GM12801 (cell line): ENCODE measurements around the gene KCNQ1.

Experiments used
- TF ChIP-seq, protein P1 (sequence below): IDR thresholded peaks from one replicate; pipeline ENCODE4 v1.5.1; 2011; ENCODE audit warnings: control low read depth; ENCODE audit not compliant: insufficient read length; ENCODE audit errors: extremely low read depth

Gene KCNQ1

DNA sequence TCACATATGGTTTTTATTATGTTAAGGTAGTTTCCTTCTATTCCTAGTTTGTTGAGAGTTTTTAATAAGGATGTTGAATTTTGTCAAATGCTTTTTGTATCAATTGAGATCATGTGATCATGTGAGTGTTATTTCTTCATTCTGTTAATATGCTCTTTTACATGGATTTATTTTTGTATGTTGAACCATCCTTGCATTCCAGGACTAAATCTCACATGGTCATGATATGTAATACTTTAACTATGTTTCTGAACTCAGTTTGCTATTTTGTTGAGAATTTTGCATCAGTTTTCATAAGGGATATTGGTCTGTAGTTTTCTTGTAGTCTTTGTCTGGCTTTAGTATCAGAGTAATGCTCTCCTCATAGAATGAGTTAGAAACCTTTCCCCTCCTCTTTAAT lies 43.2 kb downstream of the KCNQ1 start:
- TF ChIP-seq, protein P1, sequence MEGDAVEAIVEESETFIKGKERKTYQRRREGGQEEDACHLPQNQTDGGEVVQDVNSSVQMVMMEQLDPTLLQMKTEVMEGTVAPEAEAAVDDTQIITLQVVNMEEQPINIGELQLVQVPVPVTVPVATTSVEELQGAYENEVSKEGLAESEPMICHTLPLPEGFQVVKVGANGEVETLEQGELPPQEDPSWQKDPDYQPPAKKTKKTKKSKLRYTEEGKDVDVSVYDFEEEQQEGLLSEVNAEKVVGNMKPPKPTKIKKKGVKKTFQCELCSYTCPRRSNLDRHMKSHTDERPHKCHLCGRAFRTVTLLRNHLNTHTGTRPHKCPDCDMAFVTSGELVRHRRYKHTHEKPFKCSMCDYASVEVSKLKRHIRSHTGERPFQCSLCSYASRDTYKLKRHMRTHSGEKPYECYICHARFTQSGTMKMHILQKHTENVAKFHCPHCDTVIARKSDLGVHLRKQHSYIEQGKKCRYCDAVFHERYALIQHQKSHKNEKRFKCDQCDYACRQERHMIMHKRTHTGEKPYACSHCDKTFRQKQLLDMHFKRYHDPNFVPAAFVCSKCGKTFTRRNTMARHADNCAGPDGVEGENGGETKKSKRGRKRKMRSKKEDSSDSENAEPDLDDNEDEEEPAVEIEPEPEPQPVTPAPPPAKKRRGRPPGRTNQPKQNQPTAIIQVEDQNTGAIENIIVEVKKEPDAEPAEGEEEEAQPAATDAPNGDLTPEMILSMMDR, result no peak

DNA sequence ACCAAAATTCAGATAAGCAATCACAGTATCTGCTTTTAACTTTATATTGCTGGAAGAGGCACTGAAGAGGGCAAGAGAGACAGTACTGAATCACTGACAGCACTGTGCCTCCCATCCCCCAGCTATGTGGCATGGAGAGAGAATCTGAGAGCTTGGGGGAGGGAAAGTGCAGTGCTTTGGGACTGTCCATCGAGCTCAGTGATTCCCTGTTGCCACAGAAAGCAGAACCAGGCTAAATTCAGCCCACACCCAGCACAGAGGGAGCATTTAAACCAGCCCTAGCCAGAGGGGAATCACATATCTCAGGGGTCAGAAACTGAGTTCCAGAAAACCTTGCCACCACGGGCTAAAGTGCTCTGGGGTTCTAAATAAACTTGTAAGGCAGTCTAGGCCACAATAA lies 44.3 kb downstream of the KCNQ1 start:
- TF ChIP-seq, protein P1, result no peak

DNA sequence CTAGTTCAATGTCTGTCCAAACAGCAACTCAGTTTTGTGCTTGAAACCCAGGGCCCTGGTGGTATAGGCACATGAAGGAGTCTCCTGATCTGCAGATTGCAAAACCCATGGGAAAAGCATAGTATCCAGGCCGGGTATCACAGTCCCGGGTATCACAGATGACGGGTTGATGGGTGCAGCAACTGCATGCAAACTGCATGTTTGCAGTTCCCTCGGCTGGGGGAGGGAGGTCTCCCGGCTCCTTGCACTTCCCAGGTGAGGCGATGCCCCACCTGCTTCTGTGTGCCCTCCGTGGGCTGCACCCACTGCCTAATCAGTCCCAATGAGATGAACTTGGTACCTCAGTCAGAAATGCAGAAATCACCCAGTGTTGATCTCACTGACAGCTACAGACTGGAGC lies 53.9 kb downstream of the KCNQ1 start:
- TF ChIP-seq, protein P1, result no peak

DNA sequence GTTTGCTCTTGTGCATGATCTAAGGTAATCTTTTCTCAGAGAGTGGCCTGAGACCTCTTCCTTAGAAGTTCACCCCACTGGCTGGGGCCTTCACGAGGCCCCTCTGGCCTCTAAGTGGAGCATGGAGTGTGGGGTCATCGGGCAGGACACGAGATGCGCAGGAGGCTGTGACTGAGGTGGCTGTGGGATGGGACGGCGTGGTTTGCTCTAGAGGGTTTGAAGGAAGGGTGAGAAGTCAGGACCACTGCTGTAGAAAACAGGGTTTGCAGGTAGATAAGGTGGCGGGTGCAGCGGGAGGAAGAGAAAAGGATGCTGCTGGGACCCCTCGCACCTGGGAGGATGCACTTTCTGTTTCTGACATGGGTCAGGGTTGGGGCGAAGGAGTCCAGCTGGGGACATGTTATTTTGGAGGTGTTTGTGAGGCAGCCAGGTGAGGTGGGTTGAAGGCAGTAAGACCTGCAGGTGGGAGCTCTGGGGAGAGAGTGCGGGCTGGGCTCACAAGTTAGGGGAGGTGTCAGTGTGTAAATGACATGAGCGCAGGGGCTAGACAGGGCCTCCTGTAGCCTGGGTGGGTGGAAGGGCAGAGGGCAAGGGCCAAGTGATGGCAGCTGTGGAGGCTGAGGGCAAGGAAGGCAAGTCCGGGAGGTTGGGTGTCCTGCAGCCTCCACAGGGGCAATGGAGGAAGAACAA lies 62.5 kb downstream of the KCNQ1 start:
- TF ChIP-seq, protein P1, result no peak

DNA sequence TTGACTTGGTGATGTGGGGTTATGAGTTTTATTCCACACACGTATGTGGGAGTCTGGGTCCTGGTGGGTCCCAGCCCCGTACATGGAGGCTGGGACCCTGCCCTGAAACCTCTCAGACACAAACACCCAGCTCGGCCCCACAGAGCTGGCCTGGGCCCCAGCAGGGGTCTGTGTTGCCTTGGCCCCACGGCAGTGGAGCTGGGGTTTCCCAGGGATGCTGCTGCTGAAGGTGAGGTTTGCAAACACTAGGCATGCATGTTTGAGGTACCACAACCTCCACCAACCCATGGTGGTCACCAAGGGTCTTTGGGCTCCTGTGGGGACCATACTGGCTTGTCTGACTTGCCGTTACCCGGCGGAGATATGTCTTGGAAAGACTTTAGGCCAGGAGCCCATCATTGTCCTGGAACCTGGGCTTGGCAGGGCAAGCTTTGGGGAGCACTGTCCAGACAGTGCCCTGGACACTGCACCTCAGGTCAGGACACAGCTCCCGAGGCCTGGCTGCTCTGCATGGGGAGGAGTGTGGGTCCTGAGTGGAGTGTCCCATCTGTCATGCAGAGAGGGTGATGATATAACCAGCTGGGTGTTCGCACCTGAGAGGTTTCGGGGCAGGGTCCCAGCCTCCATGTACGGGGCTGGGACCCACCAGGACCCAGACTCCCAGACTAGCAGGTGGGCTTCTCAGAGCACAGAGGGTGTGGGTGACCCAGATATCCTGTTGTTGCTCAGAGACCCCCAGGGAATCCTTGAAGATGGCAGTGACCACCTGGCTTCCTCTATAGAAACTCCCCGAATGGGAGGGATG lies 63.3 kb downstream of the KCNQ1 start:
- TF ChIP-seq, protein P1, result no peak

DNA sequence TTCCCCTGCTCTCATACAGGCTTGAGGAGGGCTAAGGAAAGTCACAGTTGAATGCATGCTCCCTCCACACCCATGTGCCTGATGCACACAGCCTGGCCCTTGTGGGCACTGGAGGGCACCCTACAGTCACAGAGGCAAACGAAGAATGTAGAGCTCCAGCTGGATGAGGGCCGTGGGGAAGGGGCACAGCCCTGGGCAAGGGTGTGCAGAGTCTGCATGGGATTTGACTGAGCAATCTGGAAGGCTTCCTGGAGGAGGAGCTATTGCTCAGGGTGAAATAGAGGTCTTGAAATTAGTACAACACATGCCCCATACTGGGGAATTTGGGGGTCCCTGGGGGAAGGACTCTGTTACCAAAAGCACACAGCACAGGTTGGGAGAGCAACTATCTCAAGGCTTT lies 64.0 kb downstream of the KCNQ1 start:
- TF ChIP-seq, protein P1, result no peak

DNA sequence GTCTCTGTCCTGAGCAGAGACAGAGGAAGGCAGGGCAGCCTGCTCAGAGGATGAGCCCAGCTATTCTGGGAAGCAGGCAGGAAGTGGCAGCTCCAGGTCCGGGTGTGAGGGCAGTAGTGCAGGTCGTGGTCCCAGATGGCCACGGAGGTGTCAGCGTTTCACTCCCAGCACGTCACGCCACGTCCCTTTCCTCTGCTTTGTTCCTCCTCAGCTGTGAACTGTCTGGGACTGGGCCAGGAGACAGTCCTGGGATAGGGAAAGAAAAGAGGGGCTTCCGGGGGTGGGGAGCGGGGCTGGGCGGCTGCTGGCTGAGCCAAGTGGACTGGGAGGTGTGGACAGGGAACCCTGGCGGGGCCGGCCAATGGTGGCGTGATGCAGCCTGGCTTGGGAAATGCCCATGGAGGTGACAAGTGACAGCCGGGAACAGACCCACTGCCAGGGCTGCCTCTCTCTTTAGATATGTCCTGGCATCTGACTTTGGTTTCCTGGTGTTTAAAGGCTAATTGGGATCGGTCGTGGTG lies 64.7 kb downstream of the KCNQ1 start:
- TF ChIP-seq, protein P1, result no peak
